ENCODE measurements around the gene ZBTB7C. TPM values are rescaled to one million over a fixed set of nuclear protein-coding genes. Genes with fewer than 3 reads are reported as not detected.

ZBTB7C gene
- total and polyA plus RNA-seq, 9 of the 15 experiments (the other 6 are each of a cell fraction or from before 2014, with no cell fraction given): not detected

- in situ Hi-C loops (cut with MboI) (no loop called here), intact Hi-C loops (cut with micrococcal nuclease) (no loop called here)
- BruUV-seq (replicated peaks): no TSS peak
- TF ChIP-seq CBX2 (IDR thresholded peaks at IDR 0.05; ENCODE audit: insufficient read depth, low read length, poor library complexity, severe bottlenecking) (no peak), KAT2B (IDR thresholded peaks at IDR 0.05; ENCODE audit: low read depth, low read length) (no peak)
- no peak for FAIRE-seq
- peaks cover 0 to 14% of the 10 kb centered on the region in 2 experiments; a peak in 2 of 5 replicates for H3K4me1 ChIP-seq (replicated peaks in 1 of 2; ENCODE audit: control insufficient read depth in 2 of 2, insufficient read depth in 2 of 2, low read length in 2 of 2)
- no peak overlapping the region for H3K27ac ChIP-seq (ENCODE audit: extremely low read depth, low read depth, low read length)
- no peaks in the 10 kb centered on the region for H3K79me2 ChIP-seq (ENCODE audit: control insufficient read depth, insufficient read depth, low read length)
- H3K27me3 ChIP-seq (ENCODE audit: control insufficient read depth in 2 of 2, insufficient read depth in 2 of 2, low read length in 2 of 2): no peaks in the 10 kb centered on the region
- no peaks in the 10 kb centered on the region for H3K9me3 ChIP-seq (replicated peaks; ENCODE audit: control insufficient read depth, insufficient read depth, low read depth, low read length)
- H3K9ac ChIP-seq (ENCODE audit: insufficient read depth in 1 of 2, low read depth in 2 of 2, low read length in 2 of 2): no peak overlapping the region; a peak in 1 of 4 replicates
- no peak overlapping the region; the same call in 1 of the 2 replicates for H2AFZ ChIP-seq (ENCODE audit: low read depth, low read length)
- POLR2A ChIA-PET: interaction anchor here (0.5 kb wide), 1 partner anchor 105 kb away, joined by 3 read pairs; no protein-coding TSS in a partner anchor
- H3K9me1 ChIP-seq (ENCODE audit: control insufficient read depth, insufficient read depth, low read length): no peaks in the 10 kb centered on the region
- CTCF ChIA-PET (ENCODE audit: low intra/inter-chr PET ratio): no interaction called here
- H3K4me2 ChIP-seq (ENCODE audit: insufficient read depth, low read length): peak overlapping the region; percentile 74; the same call in 1 of the 2 replicates
- no peaks in the 10 kb centered on the region for H4K20me1 ChIP-seq (replicated peaks; ENCODE audit: control insufficient read depth, insufficient read depth, low read length)
- H3K4me3 ChIP-seq: no peak overlapping the region
- DNase-seq (ENCODE audit: extremely low read depth in 1 of 4, low spot score in 3 of 4): no peak
- WGBS (ENCODE audit: insufficient coverage, low coverage, missing lambda C conversion rate): 64% methylated on average over 7 of the region's 10 CpGs
- no peaks in the 10 kb centered on the region for H3K36me3 ChIP-seq (ENCODE audit: control insufficient read depth, insufficient read depth, low read length)
- no peak for ATAC-seq
Measured at GRCh38 chr18:48007381-48007780, 401.8 kb downstream of the ZBTB7C start.

GRCh38 chr18:48006415-48007175 is 402.6 kb downstream of the ZBTB7C start:
- Histone ChIP-seq H3K9me3 (replicated peaks; ENCODE audit: control insufficient read depth, insufficient read depth, low read depth, low read length) (no peaks in the 10 kb centered on the region), H3K79me2 (ENCODE audit: control insufficient read depth, insufficient read depth, low read length) (no peaks in the 10 kb centered on the region), H3K27me3 (ENCODE audit: control insufficient read depth in 2 of 2, insufficient read depth in 2 of 2, low read length in 2 of 2) (no peaks in the 10 kb centered on the region), H3K4me1 (replicated peaks in 1 of 2; ENCODE audit: control insufficient read depth in 2 of 2, insufficient read depth in 2 of 2, low read length in 2 of 2) (peaks cover 0 to 14% of the 10 kb centered on the region in 2 experiments; a peak in 2 of 5 replicates), H3K4me2 (ENCODE audit: insufficient read depth, low read length) (no peak overlapping the region), H2AFZ (ENCODE audit: low read depth, low read length) (no peak overlapping the region), H3K9ac (ENCODE audit: insufficient read depth in 1 of 2, low read depth in 2 of 2, low read length in 2 of 2) (no peak overlapping the region), H3K9me1 (ENCODE audit: control insufficient read depth, insufficient read depth, low read length) (no peaks in the 10 kb centered on the region), H3K27ac (ENCODE audit: extremely low read depth, low read depth, low read length) (no peak overlapping the region), H4K20me1 (replicated peaks; ENCODE audit: control insufficient read depth, insufficient read depth, low read length) (no peaks in the 10 kb centered on the region), H3K4me3 (no peak overlapping the region), H3K36me3 (ENCODE audit: control insufficient read depth, insufficient read depth, low read length) (no peaks in the 10 kb centered on the region)
- CTCF ChIA-PET (ENCODE audit: low intra/inter-chr PET ratio): interaction anchor here (0.7 kb wide), 1 partner anchor 9 kb away, joined by 3 read pairs; no protein-coding TSS in a partner anchor
- POLR2A ChIA-PET: interaction anchor here (0.5 kb wide), 1 partner anchor 105 kb away, joined by 3 read pairs; no protein-coding TSS in a partner anchor
- no TSS peak for BruUV-seq (replicated peaks)
- ATAC-seq: no peak
- no peak for FAIRE-seq
- intact Hi-C loops (cut with micrococcal nuclease) (no loop called here), in situ Hi-C loops (cut with MboI) (no loop called here)
- no peak for DNase-seq (ENCODE audit: extremely low read depth in 1 of 4, low spot score in 3 of 4)
- WGBS (ENCODE audit: insufficient coverage, low coverage, missing lambda C conversion rate): 25% methylated on average over 8 of the region's 12 CpGs
- TF ChIP-seq ID3 (CRISPR knock-in tag; IDR thresholded peaks at IDR 0.05): no peak
- no peak for TF ChIP-seq ID3 (tag; IDR thresholded peaks at IDR 0.05)
- TF ChIP-seq SAFB (IDR thresholded peaks at IDR 0.05; ENCODE audit: borderline replicate concordance, low read depth, low read length): no peak
- TF ChIP-seq ZNF133 (CRISPR knock-in tag; IDR thresholded peaks at IDR 0.05): no peak
- no peak for TF ChIP-seq TFAM (CRISPR knock-in tag; conservative IDR thresholded peaks at IDR 0.05)
- no peak for TF ChIP-seq RBM17 (IDR thresholded peaks at IDR 0.05; ENCODE audit: borderline replicate concordance, low read depth, low read length)
- TF ChIP-seq ELF1 (tag; IDR thresholded peaks at IDR 0.05): no peak
- no peak for TF ChIP-seq SPI1 (IDR thresholded peaks at IDR 0.05; ENCODE audit: borderline replicate concordance, low read depth, low read length)
- TF ChIP-seq SRF (CRISPR knock-in tag; IDR thresholded peaks at IDR 0.05): no peak
- TF ChIP-seq ATF7 (IDR thresholded peaks at IDR 0.05): no peak
- TF ChIP-seq SIN3A (IDR thresholded peaks at IDR 0.05; ENCODE audit: borderline replicate concordance in 2 of 2, control insufficient read depth in 1 of 2, low read depth in 2 of 2, low read length in 2 of 2): no peak
- TF ChIP-seq ZNF589 (CRISPR knock-in tag; IDR thresholded peaks at IDR 0.05; ENCODE audit: low read depth): no peak

All from K562 (cell line).